D341Med (cell line): ENCODE measurements around the gene DCST2.

ENCODE experiments used
- DNase-seq: peaks from one replicate; pipeline ENCODE4 v3.0.0; 2012; ENCODE audit warnings: low spot score

The DCST2 gene

GRCh38 chr1:155069551-155070157 lies 36.1 kb upstream of the DCST2 start:
- no peak for DNase-seq

- DNase-seq = no peak
Observed at GRCh38 chr1:155068599-155068998, 35.0 kb upstream of the DCST2 start.

GRCh38 chr1:155066777-155067176 lies 33.2 kb upstream of the DCST2 start:
- no peak for DNase-seq

- DNase-seq = no peak
Observed at GRCh38 chr1:155064832-155065429, 31.4 kb upstream of the DCST2 start.

- DNase-seq = no peak
Observed at GRCh38 chr1:155064111-155064831, 30.7 kb upstream of the DCST2 start.

GRCh38 chr1:155063550-155064110 lies 30.0 kb upstream of the DCST2 start, which contains the start of gene EFNA4:
EFNA4 (plus strand) TSS chr1:155063740; CDS start chr1:155063824, 84 bp downstream.
- DNase-seq = peak; percentile 85

GRCh38 chr1:155062702-155063411 lies 29.3 kb upstream of the DCST2 start:
- peak; percentile 93 for DNase-seq

- peak; percentile 67 for DNase-seq
Observed at GRCh38 chr1:155062151-155062686, 28.6 kb upstream of the DCST2 start.

GRCh38 chr1:155061381-155062150 lies 28.0 kb upstream of the DCST2 start:
- DNase-seq = peak; percentile 92

- no peak for DNase-seq
Observed at GRCh38 chr1:155060736-155061135, 27.2 kb upstream of the DCST2 start.

- no peak for DNase-seq
Observed at GRCh38 chr1:155057788-155058211, 24.2 kb upstream of the DCST2 start.

- DNase-seq = no peak
Observed at GRCh38 chr1:155057104-155057503, 23.5 kb upstream of the DCST2 start.

GRCh38 chr1:155053531-155054105 lies 20.0 kb upstream of the DCST2 start:
- DNase-seq = no peak

- DNase-seq = no peak
Observed at GRCh38 chr1:155052439-155053395, 19.1 kb upstream of the DCST2 start.

GRCh38 chr1:155051777-155052398 lies 18.3 kb upstream of the DCST2 start:
- peak; percentile 73 for DNase-seq

- no peak for DNase-seq
Observed at GRCh38 chr1:155051342-155051776, 17.8 kb upstream of the DCST2 start.

- DNase-seq = peak; percentile 100
Observed at GRCh38 chr1:155050560-155051341, 17.2 kb upstream of the DCST2 start, which contains the start of gene ADAM15. ADAM15 (plus strand) TSS chr1:155051316; CDS start chr1:155051387, 71 bp downstream.
